GM23338 (cell line): ENCODE data around the gene SNRNP27. TPM values are rescaled to one million over a fixed set of nuclear protein-coding genes. Genes with fewer than 3 reads are reported as not detected.

Source experiments
- ATAC-seq: fragments of 200-7000 bp; cut with Tn5 transposase; 3 replicates; pipeline ENCODE4 v1.9.1; 2020
- DNase-seq: peaks from one replicate; pipeline ENCODE4 v3.0.0-alpha.2; 2015; ENCODE audit warnings: low spot score
- H2AFZ ChIP-seq: fragments of 200-600 bp; sonication (generic); 2 replicates; pipeline ENCODE4 v1.8.0; 2016; ENCODE audit warnings: antibody characterized with exemption, mild to moderate bottlenecking, moderate library complexity
- H3F3A ChIP-seq: fragments of 200-600 bp; sonication (generic); replicated peaks from 2 replicates; pipeline ENCODE4 v1.8.0; 2017; ENCODE audit warnings: antibody characterized with exemption, mixed run types, low read depth
- H3K27ac ChIP-seq: fragments of 200-600 bp; sonication (generic); 2 replicates; pipeline ENCODE4 v1.6.1; 2016; ENCODE audit warnings: low read depth
- H3K27me3 ChIP-seq: fragments of 200-600 bp; sonication (generic); 2 replicates; pipeline ENCODE4 v1.8.0; 2016; ENCODE audit warnings: mild to moderate bottlenecking, mixed run types, moderate library complexity; ENCODE audit not compliant: insufficient read depth
- H3K36me3 ChIP-seq: fragments of 200-600 bp; sonication (generic); 2 replicates; pipeline ENCODE4 v1.8.0; 2016; ENCODE audit warnings: mild to moderate bottlenecking; ENCODE audit not compliant: insufficient read depth
- H3K4me1 ChIP-seq: fragments of 200-600 bp; sonication (generic); 2 replicates; pipeline ENCODE4 v1.8.0; 2016; ENCODE audit warnings: mild to moderate bottlenecking, moderate library complexity; ENCODE audit not compliant: insufficient read depth
- H3K4me2 ChIP-seq: fragments of 200-600 bp; sonication (generic); 2 replicates; pipeline ENCODE4 v1.7.1; 2017; ENCODE audit warnings: mixed run types
- H3K4me3 ChIP-seq: fragments of 200-600 bp; sonication (generic); 2 replicates; pipeline ENCODE4 v1.6.1; 2016; ENCODE audit warnings: mixed run types
- H3K79me2 ChIP-seq: fragments of 200-600 bp; sonication (generic); replicated peaks from 2 replicates; pipeline ENCODE4 v1.8.0; 2017; ENCODE audit warnings: mild to moderate bottlenecking; ENCODE audit not compliant: insufficient read depth
- H3K9me2 ChIP-seq: fragments of 200-600 bp; sonication (generic); 2 replicates; pipeline ENCODE4 v1.8.0; 2017; ENCODE audit not compliant: insufficient read depth
- H4K20me1 ChIP-seq: fragments of 200-600 bp; sonication (generic); replicated peaks from 2 replicates; pipeline ENCODE4 v1.8.0; 2017; ENCODE audit warnings: mild to moderate bottlenecking; ENCODE audit not compliant: insufficient read depth
- H3K27ac Mint-ChIP-seq: 2 replicates; pipeline ENCODE4 v1.8.0; 2020; ENCODE audit warnings: inconsistent platforms, mild to moderate bottlenecking, moderate library complexity, mixed read lengths
- H3K27me3 Mint-ChIP-seq: 3 replicates; pipeline ENCODE4 v1.8.0; 2022; ENCODE audit warnings: low read depth, mild to moderate bottlenecking, moderate library complexity, mixed read lengths, inconsistent platforms; ENCODE audit not compliant: insufficient read depth, poor library complexity
- H3K36me3 Mint-ChIP-seq: 3 replicates; pipeline ENCODE4 v1.8.0; 2021; ENCODE audit warnings: low read depth, mild to moderate bottlenecking, inconsistent platforms, moderate library complexity, mixed read lengths
- H3K4me1 Mint-ChIP-seq: 3 replicates; pipeline ENCODE4 v1.8.0; 2020; ENCODE audit warnings: mild to moderate bottlenecking, inconsistent platforms, mixed read lengths
- H3K4me3 Mint-ChIP-seq: 3 replicates; pipeline ENCODE4 v1.8.0; 2021; ENCODE audit warnings: moderate library complexity, mild to moderate bottlenecking, inconsistent platforms, mixed read lengths
- H3K9me3 Mint-ChIP-seq: 3 replicates; pipeline ENCODE4 v1.8.0; 2020; ENCODE audit warnings: moderate library complexity, mild to moderate bottlenecking, inconsistent platforms, mixed read lengths
- CREB1 ChIP-seq: fragments of 250-450 bp; sonication (Bioruptor Pico); IDR thresholded peaks from 2 replicates; pipeline ENCODE4 v1.5.0; 2020; ENCODE audit warnings: low read depth, mild to moderate bottlenecking, moderate library complexity
- CTCF ChIP-seq, 2 experiments: fragments of 200-600 bp in 1 of 2; sonication (generic) in 1 of 2; conservative IDR thresholded peaks; 2 replicates each; pipeline versions ENCODE4 v1.5.1 to v1.6.1; 2016 to 2017; ENCODE audit warnings: antibody characterized with exemption in 2 of 2, low read depth in 2 of 2, mild to moderate bottlenecking in 2 of 2, moderate library complexity in 1 of 2
- ETS1 ChIP-seq: IDR thresholded peaks from 2 replicates; pipeline ENCODE4 v1.6.1; 2016; ENCODE audit warnings: antibody characterized with exemption
- EZH2 ChIP-seq: fragments of 200-600 bp; sonication (generic); IDR thresholded peaks from one replicate; pipeline ENCODE4 v1.8.0; 2017; ENCODE audit warnings: antibody characterized with exemption, mild to moderate bottlenecking, low read depth; ENCODE audit not compliant: unreplicated experiment
- EZH2phosphoT487 ChIP-seq: fragments of 200-600 bp; sonication (generic); IDR thresholded peaks from one replicate; pipeline ENCODE4 v1.8.1; 2018; ENCODE audit warnings: antibody characterized with exemption; ENCODE audit not compliant: unreplicated experiment
- JUNB ChIP-seq: IDR thresholded peaks from one replicate; pipeline ENCODE4 v1.6.1; 2016; ENCODE audit warnings: antibody characterized with exemption; ENCODE audit not compliant: unreplicated experiment
- NANOG ChIP-seq: IDR thresholded peaks from 2 replicates; pipeline ENCODE4 v1.6.1; 2016; ENCODE audit warnings: antibody characterized with exemption, borderline replicate concordance
- POLR2AphosphoS5 ChIP-seq: IDR thresholded peaks from 2 replicates; pipeline ENCODE4 v1.6.1; 2016; ENCODE audit warnings: antibody characterized with exemption, low read depth
- REST ChIP-seq: IDR thresholded peaks from one replicate; pipeline ENCODE4 v1.6.1; 2018; ENCODE audit warnings: antibody characterized with exemption; ENCODE audit not compliant: unreplicated experiment
- STAT1 ChIP-seq: IDR thresholded peaks from one replicate; pipeline ENCODE4 v1.6.1; 2016; ENCODE audit warnings: antibody characterized with exemption; ENCODE audit not compliant: unreplicated experiment
- ZNF114 ChIP-seq: fragments of 250-450 bp; sonication (Bioruptor Pico); IDR thresholded peaks from 2 replicates; pipeline ENCODE4 v1.5.0; 2020; ENCODE audit warnings: mild to moderate bottlenecking, moderate library complexity
- ZNF331 ChIP-seq: fragments of 250-450 bp; sonication (Bioruptor Pico); IDR thresholded peaks from 2 replicates; pipeline ENCODE4 v1.5.0; 2020; ENCODE audit warnings: low read depth, mild to moderate bottlenecking, moderate library complexity
- ZNF462 ChIP-seq: fragments of 250-450 bp; sonication (Bioruptor Pico); IDR thresholded peaks from 2 replicates; pipeline ENCODE4 v1.5.0; 2020; ENCODE audit warnings: mild to moderate bottlenecking, moderate library complexity
- polyA plus RNA-seq: library from polyadenylated mRNA; unstranded; fragments of >200 nt; fragmentation: Nextera tagmentation; extraction: Ambion mirVana; gene quantifications from 2 replicates; pipeline ENCODE4 v1.2.1, GENCODE V29; 2016
- total RNA-seq: library from RNA; depleted of rRNA; stranded (reverse); fragments of >200 nt; shearing (Covaris generic); gene quantifications from 2 replicates; pipeline ENCODE4 v1.2.3, GENCODE V29; 2014

SNRNP27 gene
- total and polyA plus RNA-seq, 2 experiments from 2014 or later: 54.3 to 133 TPM

GRCh38 chr2:69952336-69953115 is 58.8 kb downstream of the SNRNP27 start:
- no peak overlapping the region for H3K27ac Mint-ChIP-seq
- no peaks in the 10 kb centered on the region for H3K27me3 ChIP-seq
- no peak for ATAC-seq

More at GRCh38 chr2:69952336-69953115, 58.8 kb downstream of the SNRNP27 start:
- H3K36me3 Mint-ChIP-seq: no peaks in the 10 kb centered on the region
- no peak overlapping the region for H3K27ac ChIP-seq
- H3F3A ChIP-seq: 0 out of 2 replicates have a peak, but pooled peaks cover 3% of the 10 kb centered on the region
- H3K4me2 ChIP-seq: no peak overlapping the region
- TF ChIP-seq STAT1: no peak
- no peak for TF ChIP-seq ETS1
- no peak for TF ChIP-seq POLR2AphosphoS5
- TF ChIP-seq CTCF (conservative IDR thresholded peaks at IDR 0.05; ENCODE audit: low read depth in 2 of 2): no peak
- no peak for TF ChIP-seq EZH2phosphoT487
- no peak for TF ChIP-seq EZH2
- TF ChIP-seq REST: no peak
- no peak for TF ChIP-seq ZNF462 (CRISPR knock-in tag)
- TF ChIP-seq NANOG: no peak
- no peak for TF ChIP-seq CREB1 (CRISPR knock-in tag)
- no peak for TF ChIP-seq JUNB
- TF ChIP-seq ZNF114 (CRISPR knock-in tag): no peak
- TF ChIP-seq ZNF331 (CRISPR knock-in tag): no peak
- no peaks in the 10 kb centered on the region for H3K36me3 ChIP-seq
- H3K4me3 Mint-ChIP-seq: no peak overlapping the region
- peaks cover under 1% of the 10 kb centered on the region for H3K27me3 Mint-ChIP-seq
- no peaks in the 10 kb centered on the region for H3K4me1 ChIP-seq
- peaks cover 3% of the 10 kb centered on the region; the same call in 1 of the 3 replicates for H3K4me1 Mint-ChIP-seq
- H3K9me2 ChIP-seq: no peaks in the 10 kb centered on the region
- H3K79me2 ChIP-seq: no peaks in the 10 kb centered on the region
- no peaks in the 10 kb centered on the region for H3K9me3 Mint-ChIP-seq
- no peak overlapping the region for H3K4me3 ChIP-seq
- H2AFZ ChIP-seq: peak overlapping the region; percentile 23; the same call in 1 of the 2 replicates
- DNase-seq: no peak
- no peaks in the 10 kb centered on the region; the same call in 1 of the 2 replicates for H4K20me1 ChIP-seq
